Neural cell (in vitro differentiated cells): ENCODE measurements around the gene SIAH2. TPM values are rescaled to one million over a fixed set of nuclear protein-coding genes. Genes with fewer than 3 reads are reported as not detected.

Source experiments
- H2AFZ ChIP-seq: fragments of 200-600, 300-800 bp; sonication (generic), shearing (Covaris generic); 2 replicates; pipeline ENCODE4 v1.6.0; 2014; ENCODE audit warnings: low read depth, mild to moderate bottlenecking, antibody characterized with exemption, low read length, moderate library complexity
- H3F3A ChIP-seq: fragments of 200-600 bp; shearing (Covaris generic); 2 replicates; pipeline ENCODE4 v1.6.1; 2016; ENCODE audit warnings: mild to moderate bottlenecking, moderate library complexity, mixed read lengths, antibody characterized with exemption, low read length; ENCODE audit not compliant: insufficient read depth, poor library complexity, severe bottlenecking
- H3K27ac ChIP-seq: fragments of 200-600, 300-800 bp; sonication (generic), shearing (Covaris generic); 2 replicates; pipeline ENCODE4 v1.5.1; 2014; ENCODE audit warnings: mild to moderate bottlenecking, low read length, moderate library complexity
- H3K27me3 ChIP-seq: fragments of 300-800, 200-600 bp; sonication (generic), shearing (Covaris generic); 2 replicates; pipeline ENCODE4 v1.6.0; 2014; ENCODE audit warnings: mild to moderate bottlenecking, low read depth, low read length, moderate library complexity; ENCODE audit not compliant: insufficient read depth
- H3K36me3 ChIP-seq: fragments of 300-800, 200-600 bp; sonication (generic), shearing (Covaris generic); 2 replicates; pipeline ENCODE4 v1.5.1; 2014; ENCODE audit warnings: mild to moderate bottlenecking, antibody characterized with exemption, low read length, moderate library complexity; ENCODE audit not compliant: insufficient read depth
- H3K4me2 ChIP-seq: fragments of 300-800, 200-600 bp; sonication (generic), shearing (Covaris generic); 2 replicates; pipeline ENCODE4 v1.6.0; 2014; ENCODE audit warnings: mild to moderate bottlenecking, low read length
- H3K4me3 ChIP-seq: fragments of 300-800, 200-600 bp; sonication (generic), shearing (Covaris generic); 2 replicates; pipeline ENCODE4 v1.5.1; 2014; ENCODE audit warnings: mild to moderate bottlenecking, low read length, moderate library complexity
- H3K79me2 ChIP-seq: fragments of 200-600 bp; shearing (Covaris generic); replicated peaks from 2 replicates; pipeline ENCODE4 v1.6.0; 2014; ENCODE audit warnings: mild to moderate bottlenecking, low read length, moderate library complexity; ENCODE audit not compliant: insufficient read depth
- H3K9ac ChIP-seq: fragments of 300-800, 200-600 bp; sonication (generic), shearing (Covaris generic); 2 replicates; pipeline ENCODE4 v1.6.1; 2016; ENCODE audit warnings: mild to moderate bottlenecking, low read length, mixed read lengths
- H3K9me2 ChIP-seq: fragments of 200-600 bp; shearing (Covaris generic); 2 replicates; pipeline ENCODE4 v1.6.1; 2016; ENCODE audit warnings: mild to moderate bottlenecking, low read length, mixed read lengths; ENCODE audit not compliant: insufficient read depth
- H3K9me3 ChIP-seq: fragments of 200-600, 300-800 bp; sonication (generic), shearing (Covaris generic); 2 replicates; pipeline ENCODE4 v1.6.1; 2016; ENCODE audit warnings: mild to moderate bottlenecking, mixed run types, low read length, moderate library complexity, mixed read lengths
- H4K20me1 ChIP-seq: fragments of 200-600 bp; shearing (Covaris generic); 2 replicates; pipeline ENCODE4 v1.6.1; 2016; ENCODE audit warnings: mild to moderate bottlenecking, mixed run types; ENCODE audit not compliant: insufficient read depth
- CTCF ChIP-seq: fragments of 450-650 bp; IDR thresholded peaks from 2 replicates; pipeline ENCODE4 v1.5.1; 2014; ENCODE audit warnings: antibody characterized with exemption, mild to moderate bottlenecking, moderate library complexity; ENCODE audit not compliant: poor library complexity, severe bottlenecking
- EP300 ChIP-seq: fragments of 450-650 bp; conservative IDR thresholded peaks from 2 replicates; pipeline ENCODE4 v1.6.1; 2014; ENCODE audit warnings: antibody characterized with exemption, mild to moderate bottlenecking, moderate library complexity; ENCODE audit not compliant: poor library complexity, severe bottlenecking
- EZH2 ChIP-seq: fragments of 200-600, 300-800 bp; shearing (Covaris generic), sonication (generic); IDR thresholded peaks from 2 replicates; pipeline ENCODE4 v1.6.1; 2014; ENCODE audit warnings: antibody characterized with exemption, low read length, borderline replicate concordance, mild to moderate bottlenecking; ENCODE audit not compliant: insufficient read depth, poor library complexity, severe bottlenecking
- MXI1 ChIP-seq: fragments of 450-650 bp; conservative IDR thresholded peaks from 2 replicates; pipeline ENCODE4 v1.6.1; 2014; ENCODE audit warnings: antibody characterized with exemption, mild to moderate bottlenecking; ENCODE audit not compliant: poor library complexity, severe bottlenecking
- POLR2AphosphoS5 ChIP-seq: IDR thresholded peaks from 2 replicates; pipeline ENCODE4 v1.6.1; 2012
- RAD21 ChIP-seq: fragments of 450-650 bp; conservative IDR thresholded peaks from 2 replicates; pipeline ENCODE4 v1.6.1; 2014; ENCODE audit warnings: antibody characterized with exemption, mild to moderate bottlenecking, moderate library complexity
- SMC3 ChIP-seq: fragments of 450-650 bp; conservative IDR thresholded peaks from 2 replicates; pipeline ENCODE4 v1.6.1; 2014; ENCODE audit warnings: antibody characterized with exemption, mild to moderate bottlenecking, moderate library complexity; ENCODE audit not compliant: poor library complexity
- TAF1 ChIP-seq: IDR thresholded peaks from 2 replicates; pipeline ENCODE4 v1.6.1; 2012; ENCODE audit warnings: low read depth
- polyA minus RNA-seq: library from RNA; depleted of rRNA, polyadenylated mRNA; stranded (reverse); fragments of >200 nt; gene quantifications from 2 replicates; pipeline ENCODE4 v1.2.3, GENCODE V29; 2014
- polyA plus RNA-seq: library from polyadenylated mRNA; depleted of rRNA; stranded (reverse); fragments of >200 nt; gene quantifications from 2 replicates; pipeline ENCODE4 v1.2.3, GENCODE V29; 2014
- TF ChIP-seq, protein P1 (sequence below): IDR thresholded peaks from 2 replicates; pipeline ENCODE4 v1.6.1; 2012; ENCODE audit warnings: borderline replicate concordance

SIAH2 gene
- 21.8 and 41.1 TPM in 2 replicates for polyA plus RNA-seq
- 40.3 and 42.6 TPM in 2 replicates for polyA minus RNA-seq

GRCh38 chr3:150763122-150763840 is at the start of gene SIAH2:
Gene SIAH2 (minus strand): TSS chr3:150763169. CDS start chr3:150762849, 320 bp downstream.
- Histone ChIP-seq H3K36me3 (no peaks in the 10 kb centered on the region), H3K27me3 (no peaks in the 10 kb centered on the region), H3K9me3 (no peaks in the 10 kb centered on the region), H3K9ac (peak within 1 kb of the TSS; percentile 76), H3K4me3 (peak within 1 kb of the TSS; percentile 88), H3K9me2 (no peaks in the 10 kb centered on the region), H4K20me1 (no peaks in the 10 kb centered on the region), H3K27ac (peak within 1 kb of the TSS; percentile 72), H2AFZ (peak within 1 kb of the TSS; percentile 73), H3K4me2 (peak within 1 kb of the TSS; percentile 83), H3F3A (no peaks in the 10 kb centered on the region), H3K79me2 (peaks cover 11% of the 10 kb centered on the region)
- peak; percentile 41 for TF ChIP-seq CTCF
- no peak for TF ChIP-seq EZH2
- TF ChIP-seq SMC3: peak; percentile 31
- TF ChIP-seq EP300: peak; percentile 65
- TF ChIP-seq TAF1: no peak
- TF ChIP-seq MXI1: peak; percentile 91
- peak; percentile 47 for TF ChIP-seq RAD21
- TF ChIP-seq POLR2AphosphoS5: peak; percentile 79
- TF ChIP-seq, protein P1, sequence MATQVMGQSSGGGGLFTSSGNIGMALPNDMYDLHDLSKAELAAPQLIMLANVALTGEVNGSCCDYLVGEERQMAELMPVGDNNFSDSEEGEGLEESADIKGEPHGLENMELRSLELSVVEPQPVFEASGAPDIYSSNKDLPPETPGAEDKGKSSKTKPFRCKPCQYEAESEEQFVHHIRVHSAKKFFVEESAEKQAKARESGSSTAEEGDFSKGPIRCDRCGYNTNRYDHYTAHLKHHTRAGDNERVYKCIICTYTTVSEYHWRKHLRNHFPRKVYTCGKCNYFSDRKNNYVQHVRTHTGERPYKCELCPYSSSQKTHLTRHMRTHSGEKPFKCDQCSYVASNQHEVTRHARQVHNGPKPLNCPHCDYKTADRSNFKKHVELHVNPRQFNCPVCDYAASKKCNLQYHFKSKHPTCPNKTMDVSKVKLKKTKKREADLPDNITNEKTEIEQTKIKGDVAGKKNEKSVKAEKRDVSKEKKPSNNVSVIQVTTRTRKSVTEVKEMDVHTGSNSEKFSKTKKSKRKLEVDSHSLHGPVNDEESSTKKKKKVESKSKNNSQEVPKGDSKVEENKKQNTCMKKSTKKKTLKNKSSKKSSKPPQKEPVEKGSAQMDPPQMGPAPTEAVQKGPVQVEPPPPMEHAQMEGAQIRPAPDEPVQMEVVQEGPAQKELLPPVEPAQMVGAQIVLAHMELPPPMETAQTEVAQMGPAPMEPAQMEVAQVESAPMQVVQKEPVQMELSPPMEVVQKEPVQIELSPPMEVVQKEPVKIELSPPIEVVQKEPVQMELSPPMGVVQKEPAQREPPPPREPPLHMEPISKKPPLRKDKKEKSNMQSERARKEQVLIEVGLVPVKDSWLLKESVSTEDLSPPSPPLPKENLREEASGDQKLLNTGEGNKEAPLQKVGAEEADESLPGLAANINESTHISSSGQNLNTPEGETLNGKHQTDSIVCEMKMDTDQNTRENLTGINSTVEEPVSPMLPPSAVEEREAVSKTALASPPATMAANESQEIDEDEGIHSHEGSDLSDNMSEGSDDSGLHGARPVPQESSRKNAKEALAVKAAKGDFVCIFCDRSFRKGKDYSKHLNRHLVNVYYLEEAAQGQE: peak; percentile 20

DNA sequence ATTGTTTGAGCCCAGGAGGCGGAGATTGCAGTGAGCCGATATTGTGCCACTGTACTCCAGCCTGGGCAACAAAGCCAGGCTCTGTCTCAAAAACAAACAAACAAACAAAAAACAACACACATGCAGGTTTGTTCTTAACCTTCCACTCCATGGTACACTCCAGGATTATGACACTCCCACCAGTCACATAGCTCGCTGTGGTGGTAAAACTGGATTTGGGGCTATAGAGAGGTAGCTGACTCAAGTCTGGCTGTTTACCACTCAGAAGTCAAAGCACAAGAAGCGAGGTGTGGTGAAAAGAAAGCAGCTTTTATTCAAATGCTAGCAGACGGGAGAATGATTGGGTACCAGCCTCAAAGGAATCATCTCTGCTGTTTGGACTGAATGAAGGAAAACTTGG is 49.0 kb upstream of the SIAH2 start:
- H2AFZ ChIP-seq: no peak overlapping the region

More for the DNA sequence above, 49.0 kb upstream of the SIAH2 start:
- Histone ChIP-seq H3K4me2 (no peak overlapping the region), H4K20me1 (no peaks in the 10 kb centered on the region), H3K36me3 (no peaks in the 10 kb centered on the region), H3K9me3 (no peaks in the 10 kb centered on the region), H3K27me3 (no peaks in the 10 kb centered on the region), H3K27ac (no peak overlapping the region), H3K9ac (no peak overlapping the region), H3K4me3 (no peak overlapping the region), H3K79me2 (no peaks in the 10 kb centered on the region), H3K9me2 (no peaks in the 10 kb centered on the region), H3F3A (no peaks in the 10 kb centered on the region)
- TF ChIP-seq EP300: no peak
- TF ChIP-seq, protein P1: no peak
- TF ChIP-seq EZH2: no peak
- no peak for TF ChIP-seq TAF1
- no peak for TF ChIP-seq CTCF
- no peak for TF ChIP-seq MXI1
- TF ChIP-seq POLR2AphosphoS5: no peak
- no peak for TF ChIP-seq SMC3
- no peak for TF ChIP-seq RAD21
